ENCODE data around the gene TMEM198.

TMEM198 gene

GRCh38 chr2:219562049-219563020, 18.5 kb downstream of the TMEM198 start:
- no peaks in the 10 kb centered on the region for H3K9me3 ChIP-seq (ENCODE audit: severe bottlenecking)
- H3K4me3 ChIP-seq (ENCODE audit: low read depth, low read length), result no peak overlapping the region
- no peak overlapping the region for H3K27ac ChIP-seq
- no peaks in the 10 kb centered on the region for H3K27me3 ChIP-seq (ENCODE audit: insufficient read depth, low read depth, severe bottlenecking)
- H3K36me3 ChIP-seq, result peaks cover 32% of the 10 kb centered on the region
- TF ChIP-seq CTCF (IDR thresholded peaks at IDR 0.05; ENCODE audit: low read depth, low read length), result no peak
- DNase-seq, result no peak

- no peak for TF ChIP-seq CTCF (IDR thresholded peaks at IDR 0.05; ENCODE audit: low read depth, low read length)
- no peaks in the 10 kb centered on the region for H3K9me3 ChIP-seq (ENCODE audit: severe bottlenecking)
- H3K36me3 ChIP-seq, result peaks cover 38% of the 10 kb centered on the region
These were observed 19.6 kb downstream of the TMEM198 start for GRCh38 chr2:219563271-219563928.

GRCh38 chr2:219565130-219566080, 21.6 kb downstream of the TMEM198 start:
- no peak for DNase-seq
- no peak overlapping the region for H3K4me3 ChIP-seq (ENCODE audit: low read depth, low read length)
- TF ChIP-seq CTCF (IDR thresholded peaks at IDR 0.05; ENCODE audit: low read depth, low read length), result no peak
- no peaks in the 10 kb centered on the region for H3K9me3 ChIP-seq (ENCODE audit: severe bottlenecking)
- H3K36me3 ChIP-seq, result peaks cover 45% of the 10 kb centered on the region
- no peaks in the 10 kb centered on the region for H3K27me3 ChIP-seq (ENCODE audit: insufficient read depth, low read depth, severe bottlenecking)
- no peak overlapping the region for H3K27ac ChIP-seq

More at GRCh38 chr2:219563271-219563928, 19.6 kb downstream of the TMEM198 start:
- no peak overlapping the region for H3K4me3 ChIP-seq (ENCODE audit: low read depth, low read length)
- no peak overlapping the region for H3K27ac ChIP-seq
- no peaks in the 10 kb centered on the region for H3K27me3 ChIP-seq (ENCODE audit: insufficient read depth, low read depth, severe bottlenecking)
- DNase-seq, result no peak

GRCh38 chr2:219566640-219567039, 22.8 kb downstream of the TMEM198 start:
- Histone ChIP-seq H3K36me3 (peaks cover 45% of the 10 kb centered on the region), H3K27ac (no peak overlapping the region), H3K9me3 (ENCODE audit: severe bottlenecking) (no peaks in the 10 kb centered on the region), H3K4me3 (ENCODE audit: low read depth, low read length) (no peak overlapping the region), H3K27me3 (ENCODE audit: insufficient read depth, low read depth, severe bottlenecking) (no peaks in the 10 kb centered on the region)
- no peak for TF ChIP-seq CTCF (IDR thresholded peaks at IDR 0.05; ENCODE audit: low read depth, low read length)
- DNase-seq, result no peak

- TF ChIP-seq CTCF (IDR thresholded peaks at IDR 0.05; ENCODE audit: low read depth, low read length), result no peak
- Histone ChIP-seq H3K36me3 (peaks cover 45% of the 10 kb centered on the region), H3K27me3 (ENCODE audit: insufficient read depth, low read depth, severe bottlenecking) (no peaks in the 10 kb centered on the region)
These were observed 23.3 kb downstream of the TMEM198 start for GRCh38 chr2:219567131-219567530.

More at GRCh38 chr2:219567131-219567530, 23.3 kb downstream of the TMEM198 start:
- DNase-seq, result no peak
- Histone ChIP-seq H3K4me3 (ENCODE audit: low read depth, low read length) (no peak overlapping the region), H3K27ac (no peak overlapping the region), H3K9me3 (ENCODE audit: severe bottlenecking) (no peaks in the 10 kb centered on the region)
